GM21529 (cell line): ENCODE data around the gene ZNF576.
"Not testable (repeated sequence)": the region's sequence is repeated elsewhere in the genome, so short reads cannot be mapped to it uniquely, and the experiment has no call there.

ENCODE experiments used
- ATAC-seq: cut with Tn5 transposase; IDR thresholded peaks from one replicate; pipeline ENCODE4 v1.9.1; 2021; ENCODE audit not compliant: unreplicated experiment

The ZNF576 gene

GRCh38 chr19:43623889-43624670 is 27.7 kb downstream of the ZNF576 start:
- no peak for ATAC-seq

- ATAC-seq: no peak
These were observed 28.5 kb downstream of the ZNF576 start for GRCh38 chr19:43624933-43625332.

GRCh38 chr19:43625918-43626579 is 29.7 kb downstream of the ZNF576 start:
- no peak for ATAC-seq

GRCh38 chr19:43626838-43627237 is 30.4 kb downstream of the ZNF576 start:
- no peak for ATAC-seq

GRCh38 chr19:43628646-43629326 is 32.4 kb downstream of the ZNF576 start:
- no peak for ATAC-seq

GRCh38 chr19:43631491-43631890 is 35.1 kb downstream of the ZNF576 start:
- no peak for ATAC-seq

- no peak for ATAC-seq
These were observed 37.1 kb downstream of the ZNF576 start for GRCh38 chr19:43633520-43633919.

- no peak for ATAC-seq
These were observed 37.7 kb downstream of the ZNF576 start for GRCh38 chr19:43634068-43634467.

- no peak for ATAC-seq
These were observed 38.1 kb downstream of the ZNF576 start for GRCh38 chr19:43634506-43634871.

- no peak for ATAC-seq
These were observed 38.6 kb downstream of the ZNF576 start for GRCh38 chr19:43634872-43635560.

GRCh38 chr19:43635561-43635940 is 39.2 kb downstream of the ZNF576 start:
- not testable (repeated sequence) for ATAC-seq

- ATAC-seq: no peak
These were observed 39.8 kb downstream of the ZNF576 start for GRCh38 chr19:43636121-43636683.

- no peak for ATAC-seq
These were observed 42.0 kb downstream of the ZNF576 start for GRCh38 chr19:43638214-43638994.

- ATAC-seq: no peak
These were observed 42.7 kb downstream of the ZNF576 start for GRCh38 chr19:43638995-43639518.

GRCh38 chr19:43639519-43640423 is 43.4 kb downstream of the ZNF576 start, which contains the start of gene CADM4:
TSS of gene CADM4 (minus strand) at chr19:43639850. CDS start at chr19:43639790, 60 bp downstream.
- ATAC-seq: no peak

GRCh38 chr19:43640424-43640757 is 44.0 kb downstream of the ZNF576 start:
- no peak for ATAC-seq

- ATAC-seq: no peak
These were observed 44.9 kb downstream of the ZNF576 start for GRCh38 chr19:43641333-43641732.

GRCh38 chr19:43642531-43642930 is 46.1 kb downstream of the ZNF576 start:
- ATAC-seq: no peak

- no peak for ATAC-seq
These were observed 46.9 kb downstream of the ZNF576 start for GRCh38 chr19:43643326-43643725.
